ENCODE measurements around the gene SOX5. TPM values are rescaled to one million over a fixed set of nuclear protein-coding genes. Genes with fewer than 3 reads are reported as not detected.

Gene SOX5
- total and polyA plus RNA-seq, 9 of the 15 experiments (the other 6 are each of a cell fraction or from before 2014, with no cell fraction given), result 8.3 to 16.5 (median 11.9) TPM

- TF ChIP-seq, protein P1, sequence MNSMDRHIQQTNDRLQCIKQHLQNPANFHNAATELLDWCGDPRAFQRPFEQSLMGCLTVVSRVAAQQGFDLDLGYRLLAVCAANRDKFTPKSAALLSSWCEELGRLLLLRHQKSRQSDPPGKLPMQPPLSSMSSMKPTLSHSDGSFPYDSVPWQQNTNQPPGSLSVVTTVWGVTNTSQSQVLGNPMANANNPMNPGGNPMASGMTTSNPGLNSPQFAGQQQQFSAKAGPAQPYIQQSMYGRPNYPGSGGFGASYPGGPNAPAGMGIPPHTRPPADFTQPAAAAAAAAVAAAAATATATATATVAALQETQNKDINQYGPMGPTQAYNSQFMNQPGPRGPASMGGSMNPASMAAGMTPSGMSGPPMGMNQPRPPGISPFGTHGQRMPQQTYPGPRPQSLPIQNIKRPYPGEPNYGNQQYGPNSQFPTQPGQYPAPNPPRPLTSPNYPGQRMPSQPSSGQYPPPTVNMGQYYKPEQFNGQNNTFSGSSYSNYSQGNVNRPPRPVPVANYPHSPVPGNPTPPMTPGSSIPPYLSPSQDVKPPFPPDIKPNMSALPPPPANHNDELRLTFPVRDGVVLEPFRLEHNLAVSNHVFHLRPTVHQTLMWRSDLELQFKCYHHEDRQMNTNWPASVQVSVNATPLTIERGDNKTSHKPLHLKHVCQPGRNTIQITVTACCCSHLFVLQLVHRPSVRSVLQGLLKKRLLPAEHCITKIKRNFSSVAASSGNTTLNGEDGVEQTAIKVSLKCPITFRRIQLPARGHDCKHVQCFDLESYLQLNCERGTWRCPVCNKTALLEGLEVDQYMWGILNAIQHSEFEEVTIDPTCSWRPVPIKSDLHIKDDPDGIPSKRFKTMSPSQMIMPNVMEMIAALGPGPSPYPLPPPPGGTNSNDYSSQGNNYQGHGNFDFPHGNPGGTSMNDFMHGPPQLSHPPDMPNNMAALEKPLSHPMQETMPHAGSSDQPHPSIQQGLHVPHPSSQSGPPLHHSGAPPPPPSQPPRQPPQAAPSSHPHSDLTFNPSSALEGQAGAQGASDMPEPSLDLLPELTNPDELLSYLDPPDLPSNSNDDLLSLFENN (IDR thresholded peaks at IDR 0.05; ENCODE audit: low read depth in 2 of 2, low read length in 2 of 2), result peak in 1 of 2 experiments; percentile 60; a peak in 1 of 4 replicates
- TF ChIP-seq EP300 (IDR thresholded peaks at IDR 0.05; ENCODE audit: low read length) (peak; percentile 91), MCM3 (IDR thresholded peaks at IDR 0.05) (no peak), SMARCE1 (IDR thresholded peaks at IDR 0.05) (peak; percentile 93), KDM1A (IDR thresholded peaks at IDR 0.05) (peak in 1 of 2 experiments; percentile 39; a peak in 1 of 4 replicates), TAL1 (IDR thresholded peaks at IDR 0.05) (peak; percentile 92), ZEB2 (IDR thresholded peaks at IDR 0.05) (peak; percentile 52), ZNF175 (CRISPR knock-in tag; IDR thresholded peaks at IDR 0.05; ENCODE audit: low read depth) (0 out of 2 replicates have a peak, but pooled peaks have one; percentile 51), FOSL1 (tag; conservative IDR thresholded peaks at IDR 0.05) (peak; percentile 53; the same call in 1 of the 2 replicates), ARNT (IDR thresholded peaks at IDR 0.05) (peak in 1 of 2 experiments; percentile 85; a peak in 1 of 4 replicates), NCOA6 (IDR thresholded peaks at IDR 0.05) (no peak), ZNF174 (CRISPR knock-in tag; IDR thresholded peaks at IDR 0.05) (no peak), PML (IDR thresholded peaks at IDR 0.05; ENCODE audit: low read length) (peak; percentile 75; the same call in 1 of the 2 replicates), ZNF395 (CRISPR knock-in tag; IDR thresholded peaks at IDR 0.05) (peak; percentile 41; the same call in 1 of the 2 replicates), MEF2A (IDR thresholded peaks at IDR 0.05; ENCODE audit: control insufficient read depth, low read depth, low read length) (peak; percentile 67; the same call in 1 of the 2 replicates), ZNF23 (CRISPR knock-in tag; IDR thresholded peaks at IDR 0.05) (no peak), MTA2 (IDR thresholded peaks at IDR 0.05; ENCODE audit: low read depth) (peak; percentile 81), CGGBP1 (CRISPR knock-in tag; IDR thresholded peaks at IDR 0.05) (no peak)
- TF ChIP-seq, protein P2, sequence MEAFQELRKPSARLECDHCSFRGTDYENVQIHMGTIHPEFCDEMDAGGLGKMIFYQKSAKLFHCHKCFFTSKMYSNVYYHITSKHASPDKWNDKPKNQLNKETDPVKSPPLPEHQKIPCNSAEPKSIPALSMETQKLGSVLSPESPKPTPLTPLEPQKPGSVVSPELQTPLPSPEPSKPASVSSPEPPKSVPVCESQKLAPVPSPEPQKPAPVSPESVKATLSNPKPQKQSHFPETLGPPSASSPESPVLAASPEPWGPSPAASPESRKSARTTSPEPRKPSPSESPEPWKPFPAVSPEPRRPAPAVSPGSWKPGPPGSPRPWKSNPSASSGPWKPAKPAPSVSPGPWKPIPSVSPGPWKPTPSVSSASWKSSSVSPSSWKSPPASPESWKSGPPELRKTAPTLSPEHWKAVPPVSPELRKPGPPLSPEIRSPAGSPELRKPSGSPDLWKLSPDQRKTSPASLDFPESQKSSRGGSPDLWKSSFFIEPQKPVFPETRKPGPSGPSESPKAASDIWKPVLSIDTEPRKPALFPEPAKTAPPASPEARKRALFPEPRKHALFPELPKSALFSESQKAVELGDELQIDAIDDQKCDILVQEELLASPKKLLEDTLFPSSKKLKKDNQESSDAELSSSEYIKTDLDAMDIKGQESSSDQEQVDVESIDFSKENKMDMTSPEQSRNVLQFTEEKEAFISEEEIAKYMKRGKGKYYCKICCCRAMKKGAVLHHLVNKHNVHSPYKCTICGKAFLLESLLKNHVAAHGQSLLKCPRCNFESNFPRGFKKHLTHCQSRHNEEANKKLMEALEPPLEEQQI (IDR thresholded peaks at IDR 0.05), result peak; percentile 76; the same call in 1 of the 2 replicates
These were observed 62.2 kb downstream of the SOX5 start (continued) for GRCh38 chr12:23887055-23887835.
